Suprapubic skin (tissue), 4 donors: Measurements from ENCODE around the gene PITRM1. TPM values are rescaled to one million over a fixed set of nuclear protein-coding genes. Genes with fewer than 3 reads are reported as not detected.
A peak's percentile ranks its signal among the peaks of the same experiment; 100 is the strongest.
"Not testable (repeated sequence)": the region's sequence is repeated elsewhere in the genome, so short reads cannot be mapped to it uniquely, and the experiment has no call there.

Experiments
- DNase-seq, 2 donors: peaks; one replicate each; pipeline ENCODE4 v3.0.0-alpha.2; 2019; ENCODE audit warnings: low spot score in 2 of 2
- H3K27ac ChIP-seq: fragments of 200-600 bp; sonication (generic); one replicate; pipeline ENCODE4 v1.5.1; 2019
- H3K27me3 ChIP-seq: fragments of 200-600 bp; sonication (generic); one replicate; pipeline ENCODE4 v1.5.1; 2019
- H3K36me3 ChIP-seq: fragments of 200-600 bp; sonication (generic); one replicate; pipeline ENCODE4 v1.5.1; 2019
- H3K4me1 ChIP-seq: fragments of 200-600 bp; sonication (generic); one replicate; pipeline ENCODE4 v1.5.1; 2019
- H3K4me3 ChIP-seq: fragments of 200-600 bp; sonication (generic); one replicate; pipeline ENCODE4 v1.5.1; 2019; ENCODE audit warnings: mild to moderate bottlenecking
- H3K9me3 ChIP-seq: fragments of 200-600 bp; sonication (generic); one replicate; pipeline ENCODE4 v1.5.1; 2019
- CTCF ChIP-seq, 2 donors: fragments of 200-600 bp in 1 of 2; fragments of 450-650 bp in 1 of 2; sonication (generic) in 1 of 2; IDR thresholded peaks; one replicate each; pipeline ENCODE4 v1.5.1; 2016 to 2019; ENCODE audit warnings: antibody characterized with exemption in 2 of 2, mild to moderate bottlenecking in 1 of 2, moderate library complexity in 1 of 2
- EP300 ChIP-seq: sonication (generic); formaldehyde crosslinking; IDR thresholded peaks from one replicate; pipeline ENCODE4 v1.6.1; 2017; ENCODE audit warnings: antibody characterized with exemption
- POLR2A ChIP-seq, 2 donors: fragments of 450-650 bp; IDR thresholded peaks; one replicate each; pipeline ENCODE4 v1.6.1; 2017; ENCODE audit warnings: antibody characterized with exemption in 2 of 2, mild to moderate bottlenecking in 2 of 2, moderate library complexity in 2 of 2
- POLR2AphosphoS5 ChIP-seq, 3 donors: sonication (generic); formaldehyde crosslinking; IDR thresholded peaks; one replicate each; pipeline ENCODE4 v1.6.1; 2017; ENCODE audit warnings: antibody characterized with exemption in 3 of 3
- WGBS: methylation state at CpG from one replicate; pipeline ENCODE4 v1.1.5; 2018; 5-methylcytosine and 5-hydroxymethylcytosine counted together
- total RNA-seq, 4 donors: library from RNA; depleted of rRNA; stranded (reverse); fragments of >200 nt; gene quantifications; one replicate each; pipeline ENCODE4 v1.1.0, GENCODE V29; 2016

Gene PITRM1
- total RNA-seq, 4 donors from 2014 or later, result 44.2 to 94.6 (median 63.1) TPM

GRCh38 chr10:3178042-3178441 is 5.5 kb upstream of the PITRM1 start:
- peaks cover 6% of the 10 kb centered on the region for H3K4me1 ChIP-seq
- 83% methylated on average over 5 of the region's 5 CpGs for whole genome bisulfite sequencing

GRCh38 chr10:3173171-3173878 is 743 bp upstream of the PITRM1 start:
- Histone ChIP-seq H3K4me3 (peak overlapping the region; percentile 95), H3K4me1 (peaks cover 23% of the 10 kb centered on the region), H3K27ac (no peak overlapping the region), H3K9me3 (no peaks in the 10 kb centered on the region), H3K27me3 (no peaks in the 10 kb centered on the region), H3K36me3 (peaks cover 17% of the 10 kb centered on the region)
- TF ChIP-seq POLR2A (IDR thresholded peaks at IDR 0.05) (no peak), CTCF (IDR thresholded peaks at IDR 0.05) (no peak), POLR2AphosphoS5 (IDR thresholded peaks at IDR 0.05) (no peak), EP300 (no peak)
- peak; percentile 92 to 98 for DNase-seq
- WGBS, result 30% methylated on average over 17 of the region's 26 CpGs

More at GRCh38 chr10:3178042-3178441, 5.5 kb upstream of the PITRM1 start:
- Histone ChIP-seq H3K4me3 (no peak overlapping the region), H3K9me3 (no peaks in the 10 kb centered on the region), H3K27ac (no peak overlapping the region), H3K27me3 (no peaks in the 10 kb centered on the region), H3K36me3 (no peaks in the 10 kb centered on the region)
- TF ChIP-seq CTCF (IDR thresholded peaks at IDR 0.05), result no peak
- TF ChIP-seq POLR2A (IDR thresholded peaks at IDR 0.05), result no peak
- TF ChIP-seq POLR2AphosphoS5 (IDR thresholded peaks at IDR 0.05), result no peak
- no peak for TF ChIP-seq EP300
- no peak for DNase-seq

- H3K4me1 ChIP-seq, result peaks cover 23% of the 10 kb centered on the region
- peak overlapping the region; percentile 95 for H3K4me3 ChIP-seq
- H3K27me3 ChIP-seq, result no peaks in the 10 kb centered on the region
- WGBS, result 1% methylated on average over 20 of the region's 21 CpGs
- TF ChIP-seq POLR2AphosphoS5 (IDR thresholded peaks at IDR 0.05) (no peak), POLR2A (IDR thresholded peaks at IDR 0.05) (no peak)
- peaks cover 30% of the 10 kb centered on the region for H3K36me3 ChIP-seq
- peak overlapping the region; percentile 94 for H3K27ac ChIP-seq
- H3K9me3 ChIP-seq, result no peaks in the 10 kb centered on the region
- no peak for DNase-seq
Observed at GRCh38 chr10:3172081-3172445, 519 bp downstream of the PITRM1 start.

GRCh38 chr10:3171488-3171887 is 1.1 kb downstream of the PITRM1 start:
- Histone ChIP-seq H3K36me3 (peaks cover 36% of the 10 kb centered on the region), H3K4me1 (peaks cover 23% of the 10 kb centered on the region), H3K4me3 (peak overlapping the region; percentile 95)
- not testable (repeated sequence) for H3K27me3 ChIP-seq, DNase-seq, H3K27ac ChIP-seq, H3K9me3 ChIP-seq
- WGBS, result 90% methylated on average over 11 of the region's 11 CpGs

GRCh38 chr10:3169673-3170072 is 2.9 kb downstream of the PITRM1 start:
- 91% methylated on average over 10 of the region's 10 CpGs for WGBS
- H3K9me3 ChIP-seq, result no peaks in the 10 kb centered on the region

More at GRCh38 chr10:3169673-3170072, 2.9 kb downstream of the PITRM1 start:
- H3K4me1 ChIP-seq, result peaks cover 23% of the 10 kb centered on the region
- no peak overlapping the region for H3K4me3 ChIP-seq
- TF ChIP-seq POLR2A (IDR thresholded peaks at IDR 0.05) (no peak), CTCF (IDR thresholded peaks at IDR 0.05) (no peak), EP300 (no peak), POLR2AphosphoS5 (IDR thresholded peaks at IDR 0.05) (no peak)
- DNase-seq, result no peak
- H3K27me3 ChIP-seq, result no peaks in the 10 kb centered on the region
- peaks cover 54% of the 10 kb centered on the region for H3K36me3 ChIP-seq
- no peak overlapping the region for H3K27ac ChIP-seq
